Measurements from ENCODE around the gene UGT1A1. TPM values are rescaled to one million over a fixed set of nuclear protein-coding genes. Genes with fewer than 3 reads are reported as not detected.

Gene UGT1A1
- total RNA-seq, 2 donors from 2014 or later = 1.2 to 1.9 TPM

DNA sequence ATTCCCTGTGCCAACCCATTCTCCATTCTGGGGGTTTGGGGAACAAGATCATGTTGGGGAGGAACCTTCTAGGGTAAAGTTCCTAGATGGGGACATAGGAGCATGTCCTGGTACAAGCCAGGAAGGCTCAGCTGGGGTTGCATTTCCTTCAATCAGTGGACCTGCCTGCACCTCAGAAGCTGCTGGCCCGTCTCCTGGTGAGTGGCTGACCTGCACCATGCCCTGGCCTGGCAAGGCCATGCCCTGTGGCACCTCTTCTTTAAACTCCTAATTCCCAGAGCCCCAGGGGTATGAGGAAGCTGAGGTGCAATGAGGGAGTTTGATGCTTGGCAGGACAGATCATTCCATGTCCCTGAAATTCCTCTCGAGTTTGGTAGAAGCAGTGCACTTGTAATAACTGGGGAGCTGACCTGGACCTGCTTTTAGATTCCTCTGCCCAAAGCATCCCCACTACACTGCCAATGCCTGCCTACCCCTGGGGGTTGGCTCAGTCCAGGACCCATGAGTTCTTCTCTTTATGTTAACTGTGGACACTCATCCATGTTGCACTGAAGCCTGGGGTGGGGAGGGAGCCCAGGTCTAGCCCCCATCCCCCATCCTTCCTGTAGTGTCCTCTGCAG, 43.3 kb downstream of the UGT1A1 start:
- TF ChIP-seq, protein P1, sequence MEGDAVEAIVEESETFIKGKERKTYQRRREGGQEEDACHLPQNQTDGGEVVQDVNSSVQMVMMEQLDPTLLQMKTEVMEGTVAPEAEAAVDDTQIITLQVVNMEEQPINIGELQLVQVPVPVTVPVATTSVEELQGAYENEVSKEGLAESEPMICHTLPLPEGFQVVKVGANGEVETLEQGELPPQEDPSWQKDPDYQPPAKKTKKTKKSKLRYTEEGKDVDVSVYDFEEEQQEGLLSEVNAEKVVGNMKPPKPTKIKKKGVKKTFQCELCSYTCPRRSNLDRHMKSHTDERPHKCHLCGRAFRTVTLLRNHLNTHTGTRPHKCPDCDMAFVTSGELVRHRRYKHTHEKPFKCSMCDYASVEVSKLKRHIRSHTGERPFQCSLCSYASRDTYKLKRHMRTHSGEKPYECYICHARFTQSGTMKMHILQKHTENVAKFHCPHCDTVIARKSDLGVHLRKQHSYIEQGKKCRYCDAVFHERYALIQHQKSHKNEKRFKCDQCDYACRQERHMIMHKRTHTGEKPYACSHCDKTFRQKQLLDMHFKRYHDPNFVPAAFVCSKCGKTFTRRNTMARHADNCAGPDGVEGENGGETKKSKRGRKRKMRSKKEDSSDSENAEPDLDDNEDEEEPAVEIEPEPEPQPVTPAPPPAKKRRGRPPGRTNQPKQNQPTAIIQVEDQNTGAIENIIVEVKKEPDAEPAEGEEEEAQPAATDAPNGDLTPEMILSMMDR (IDR thresholded peaks at IDR 0.05) = no peak
- no peaks in the 10 kb centered on the region for H3K27me3 ChIP-seq
- peak; percentile 6 for DNase-seq
- H3K27ac ChIP-seq = no peak overlapping the region
- intact Hi-C loops (cut with DNase I) = no loop called here
- H3K4me3 ChIP-seq = no peak overlapping the region
- no peak overlapping the region for H3K9ac ChIP-seq (ENCODE audit: low read depth in 2 of 2, low read length in 2 of 2)
- H3K9me3 ChIP-seq = no peaks in the 10 kb centered on the region
- H3K4me1 ChIP-seq = no peaks in the 10 kb centered on the region
- no peaks in the 10 kb centered on the region for H3K36me3 ChIP-seq

DNA sequence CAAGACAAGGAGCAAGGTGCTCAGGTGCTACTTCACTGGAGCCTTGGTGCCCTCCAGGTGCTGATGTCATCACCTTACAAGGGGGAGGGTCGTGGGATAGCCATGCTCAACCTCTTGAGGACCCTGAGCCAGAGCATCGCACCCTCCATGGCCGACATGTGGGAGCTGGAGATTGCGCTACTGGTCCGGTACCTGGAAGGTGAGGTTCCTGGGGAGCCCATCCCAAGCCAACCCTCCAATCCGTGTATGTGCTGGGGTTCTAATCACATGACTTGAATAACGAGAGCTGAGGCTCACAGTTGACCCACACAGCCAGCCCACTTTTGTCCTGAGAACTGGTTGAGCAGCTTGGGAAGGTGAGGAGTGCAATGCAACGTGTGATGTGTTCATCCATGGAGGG, 43.9 kb downstream of the UGT1A1 start:
- Histone ChIP-seq H3K27ac (no peak overlapping the region), H3K9ac (ENCODE audit: low read depth in 2 of 2, low read length in 2 of 2) (no peak overlapping the region), H3K27me3 (no peaks in the 10 kb centered on the region), H3K9me3 (no peaks in the 10 kb centered on the region), H3K36me3 (no peaks in the 10 kb centered on the region), H3K4me1 (no peaks in the 10 kb centered on the region), H3K4me3 (no peak overlapping the region)
- TF ChIP-seq, protein P1 (IDR thresholded peaks at IDR 0.05) = no peak
- peak; percentile 5 for DNase-seq
- intact Hi-C loops (cut with DNase I) = no loop called here

DNA sequence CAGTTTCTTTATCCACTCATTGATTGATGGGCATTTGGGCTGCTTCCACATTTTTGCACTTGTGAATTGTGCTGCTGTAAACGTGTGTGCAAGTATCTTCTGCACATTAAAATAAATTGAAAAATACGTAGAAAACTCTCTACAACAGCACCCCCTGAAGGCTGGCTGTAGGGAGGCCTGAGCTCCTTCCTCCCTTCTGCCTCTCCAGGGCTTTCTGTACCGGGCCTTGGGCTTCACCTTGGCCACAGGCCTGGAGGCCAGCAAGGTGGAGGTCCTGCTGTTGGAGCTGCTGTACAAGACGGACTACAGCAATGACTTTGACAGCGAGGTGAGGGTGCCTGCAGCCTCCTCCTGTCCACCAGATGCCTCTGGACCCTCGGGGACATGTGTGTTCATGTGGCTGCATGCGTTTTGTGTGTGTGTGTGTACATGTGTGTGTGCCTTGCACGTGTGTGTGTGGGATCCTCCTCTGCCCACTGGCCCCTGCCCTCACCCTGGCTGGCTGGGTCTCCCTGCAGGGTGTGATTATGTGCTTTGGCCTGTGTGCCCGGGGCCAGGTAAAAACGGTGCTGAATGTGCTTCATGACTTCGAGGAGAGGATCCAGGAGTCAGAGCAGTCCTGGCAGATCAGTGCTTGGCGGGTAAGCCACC, 47.3 kb downstream of the UGT1A1 start:
- Histone ChIP-seq H3K9me3 (no peaks in the 10 kb centered on the region), H3K36me3 (no peaks in the 10 kb centered on the region), H3K4me3 (no peak overlapping the region), H3K9ac (ENCODE audit: low read depth in 2 of 2, low read length in 2 of 2) (no peak overlapping the region), H3K27ac (no peak overlapping the region), H3K4me1 (no peaks in the 10 kb centered on the region), H3K27me3 (no peaks in the 10 kb centered on the region)
- intact Hi-C loops (cut with DNase I) = no loop called here
- TF ChIP-seq, protein P1 (IDR thresholded peaks at IDR 0.05) = no peak
- no peak for DNase-seq

DNA sequence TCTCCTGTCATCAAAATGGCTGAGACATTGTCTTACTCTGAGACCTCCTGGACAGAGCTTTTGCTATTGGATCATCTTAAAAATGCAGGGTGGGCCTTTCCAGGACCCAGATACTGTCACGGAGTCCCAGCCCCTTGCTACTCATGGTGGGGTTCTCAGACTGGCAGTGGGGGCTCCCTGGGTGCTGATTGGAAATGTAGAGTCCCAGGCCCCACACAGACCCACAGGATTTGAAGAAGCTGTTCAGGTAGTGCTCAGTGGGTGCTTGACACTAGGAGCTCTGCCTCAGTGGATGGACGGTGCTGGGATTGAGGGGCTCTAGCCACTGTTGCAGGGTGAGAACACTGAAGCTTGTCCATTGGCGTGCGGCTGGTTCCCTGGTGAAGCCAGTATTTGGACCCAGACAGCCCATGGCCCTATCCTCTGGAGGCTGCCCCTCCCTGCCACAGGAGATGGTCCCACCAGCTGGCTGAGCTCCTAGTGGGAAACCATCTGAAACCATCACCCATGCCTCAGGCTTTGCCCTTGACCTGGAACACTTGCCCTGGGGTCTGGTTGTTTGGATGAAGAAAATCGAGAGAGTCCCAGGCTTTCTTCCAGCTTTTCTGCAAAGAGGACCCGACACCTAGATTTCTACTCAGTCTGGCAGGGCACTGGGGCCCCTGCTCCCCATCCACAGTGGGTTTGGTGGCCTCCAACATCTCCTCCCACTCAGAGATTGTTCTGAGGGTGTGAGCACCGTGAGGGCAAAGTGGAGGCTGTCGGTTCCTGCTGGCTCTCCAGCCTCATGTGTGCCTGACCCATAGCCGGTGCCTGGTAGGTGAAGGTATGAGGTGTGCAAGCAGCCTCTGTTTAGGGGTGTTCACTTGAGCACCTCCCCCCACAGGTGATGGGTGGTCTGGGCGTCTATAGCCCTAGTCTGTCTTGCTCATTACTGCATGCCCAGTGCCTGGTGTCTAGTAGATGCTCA, 48.2 kb downstream of the UGT1A1 start:
- Histone ChIP-seq H3K9ac (ENCODE audit: low read depth in 2 of 2, low read length in 2 of 2) (no peak overlapping the region), H3K27ac (no peak overlapping the region), H3K4me3 (no peak overlapping the region), H3K36me3 (no peaks in the 10 kb centered on the region), H3K27me3 (no peaks in the 10 kb centered on the region), H3K4me1 (no peaks in the 10 kb centered on the region), H3K9me3 (no peaks in the 10 kb centered on the region)
- no peak for DNase-seq
- intact Hi-C loops (cut with DNase I) = no loop called here
- TF ChIP-seq, protein P1 (IDR thresholded peaks at IDR 0.05) = no peak

DNA sequence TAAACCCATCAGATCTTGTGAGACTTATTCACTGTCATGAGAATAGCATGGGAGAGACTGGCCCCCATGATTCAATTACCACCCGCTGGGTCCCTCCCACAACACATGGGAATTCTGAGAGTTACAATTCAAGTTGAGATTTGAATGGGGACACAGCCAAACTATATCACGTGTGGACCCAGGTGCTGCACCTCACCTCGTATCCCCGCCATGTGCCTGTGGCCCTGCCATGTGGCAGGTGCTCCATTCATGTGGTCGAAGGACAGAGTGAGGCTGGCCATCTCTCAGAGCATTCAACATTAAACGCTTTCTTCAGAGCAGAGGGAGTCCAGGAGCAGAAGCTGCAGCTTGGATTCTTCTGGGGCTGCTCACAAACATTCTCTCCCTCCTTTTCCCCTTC, 50.3 kb downstream of the UGT1A1 start:
- H3K4me1 ChIP-seq = no peaks in the 10 kb centered on the region
- TF ChIP-seq, protein P1 (IDR thresholded peaks at IDR 0.05) = no peak
- intact Hi-C loops (cut with DNase I) = no loop called here
- H3K36me3 ChIP-seq = no peaks in the 10 kb centered on the region
- no peaks in the 10 kb centered on the region for H3K9me3 ChIP-seq
- DNase-seq = no peak
- H3K9ac ChIP-seq (ENCODE audit: low read depth in 2 of 2, low read length in 2 of 2) = no peak overlapping the region
- H3K4me3 ChIP-seq = no peak overlapping the region
- H3K27ac ChIP-seq = no peak overlapping the region
- no peaks in the 10 kb centered on the region for H3K27me3 ChIP-seq

All from colonic mucosa (tissue), 4 donors.